ENCODE measurements around the gene PPP1R14D.
"Not testable (repeated sequence)": the region's sequence is repeated elsewhere in the genome, so short reads cannot be mapped to it uniquely, and the experiment has no call there.

Gene PPP1R14D, protein sequence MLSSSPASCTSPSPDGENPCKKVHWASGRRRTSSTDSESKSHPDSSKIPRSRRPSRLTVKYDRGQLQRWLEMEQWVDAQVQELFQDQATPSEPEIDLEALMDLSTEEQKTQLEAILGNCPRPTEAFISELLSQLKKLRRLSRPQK

DNA sequence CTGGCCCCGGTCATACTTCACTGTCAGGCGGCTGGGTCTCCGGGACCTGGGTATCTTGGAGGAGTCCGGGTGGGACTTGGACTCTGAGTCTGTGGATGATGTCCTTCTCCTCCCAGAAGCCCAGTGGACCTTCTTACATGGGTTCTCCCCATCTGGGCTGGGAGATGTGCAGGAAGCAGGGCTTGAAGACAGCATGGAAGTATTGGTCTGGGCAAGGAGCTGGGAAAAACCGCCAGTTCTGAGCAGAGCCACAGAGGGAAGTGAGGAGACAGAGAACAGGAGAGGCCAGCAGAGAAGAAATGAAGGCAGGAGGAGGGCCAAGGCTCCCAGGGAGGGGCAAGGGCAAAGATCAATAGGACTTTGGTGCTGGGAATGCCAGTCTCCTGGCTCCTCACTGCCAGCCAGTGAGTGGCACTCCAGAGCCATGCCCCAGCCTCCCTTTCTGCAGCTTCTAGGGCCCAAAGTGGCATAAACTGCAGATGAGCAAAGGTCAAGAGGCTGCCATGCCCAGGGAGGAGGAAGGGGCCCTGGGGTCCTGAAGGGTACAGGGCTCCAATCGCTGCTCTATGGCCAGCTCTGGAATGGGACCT lies at the start of gene PPP1R14D:
TSS of gene PPP1R14D (minus strand) at position 262 of the 590 bp plus-strand sequence. CDS start at position 195, 67 bp downstream.
- DNase-seq = no peak

DNA sequence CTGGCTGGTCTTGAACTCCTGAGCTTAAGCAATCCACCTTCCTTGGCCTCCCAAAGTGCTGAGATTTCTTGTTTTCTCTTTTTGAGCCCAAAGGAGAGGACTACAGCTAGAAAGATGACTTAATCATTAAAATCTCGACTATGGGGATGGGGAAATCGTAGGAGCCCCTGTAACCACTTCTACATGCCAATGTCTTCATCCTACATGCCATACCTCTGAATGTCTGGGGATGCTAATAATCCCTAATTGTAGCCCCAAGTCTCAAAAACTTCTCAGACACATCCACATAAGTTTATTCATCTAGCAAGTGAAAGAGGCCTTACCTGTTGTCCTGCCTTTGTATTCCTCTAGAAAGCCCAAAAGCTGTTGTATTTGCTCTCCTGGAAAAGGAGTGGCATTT lies 49.2 kb upstream of the PPP1R14D start:
- no peak for DNase-seq

DNA sequence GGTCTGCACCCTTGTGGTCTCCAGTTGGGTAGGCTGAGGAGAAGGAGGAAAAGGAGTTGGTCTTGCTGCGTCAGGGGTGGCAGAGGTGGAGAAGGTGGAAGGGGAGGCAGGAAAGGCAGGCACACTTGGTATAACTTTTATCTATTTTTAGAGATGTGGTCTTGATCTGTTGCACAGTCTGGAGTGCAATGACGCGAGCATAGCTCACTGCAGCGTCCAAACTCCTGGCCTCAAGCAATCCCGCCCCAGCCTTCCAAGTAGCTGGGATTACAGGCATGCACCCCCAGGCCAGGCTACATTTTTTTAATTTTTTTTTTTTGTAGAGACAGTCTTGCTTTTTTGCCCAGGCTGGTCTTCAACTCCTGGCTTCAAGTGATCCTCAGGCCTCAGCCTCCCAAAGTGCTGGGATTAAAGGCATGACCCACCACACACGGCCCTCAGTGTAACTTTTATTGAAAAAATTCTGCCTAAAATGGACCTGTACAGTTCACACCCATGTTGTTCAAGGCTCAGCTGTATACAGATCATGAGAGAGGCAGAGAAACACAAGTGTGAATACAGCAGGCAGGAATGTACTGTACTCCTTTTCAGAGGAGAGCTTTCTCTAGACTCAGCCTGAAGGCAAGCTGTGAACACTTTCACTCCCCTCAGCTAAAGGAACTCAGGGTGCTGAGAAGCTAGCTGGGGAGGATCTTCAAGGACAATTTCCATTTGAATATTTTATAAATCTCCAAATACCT lies 47.7 kb upstream of the PPP1R14D start:
- DNase-seq = no peak

DNA sequence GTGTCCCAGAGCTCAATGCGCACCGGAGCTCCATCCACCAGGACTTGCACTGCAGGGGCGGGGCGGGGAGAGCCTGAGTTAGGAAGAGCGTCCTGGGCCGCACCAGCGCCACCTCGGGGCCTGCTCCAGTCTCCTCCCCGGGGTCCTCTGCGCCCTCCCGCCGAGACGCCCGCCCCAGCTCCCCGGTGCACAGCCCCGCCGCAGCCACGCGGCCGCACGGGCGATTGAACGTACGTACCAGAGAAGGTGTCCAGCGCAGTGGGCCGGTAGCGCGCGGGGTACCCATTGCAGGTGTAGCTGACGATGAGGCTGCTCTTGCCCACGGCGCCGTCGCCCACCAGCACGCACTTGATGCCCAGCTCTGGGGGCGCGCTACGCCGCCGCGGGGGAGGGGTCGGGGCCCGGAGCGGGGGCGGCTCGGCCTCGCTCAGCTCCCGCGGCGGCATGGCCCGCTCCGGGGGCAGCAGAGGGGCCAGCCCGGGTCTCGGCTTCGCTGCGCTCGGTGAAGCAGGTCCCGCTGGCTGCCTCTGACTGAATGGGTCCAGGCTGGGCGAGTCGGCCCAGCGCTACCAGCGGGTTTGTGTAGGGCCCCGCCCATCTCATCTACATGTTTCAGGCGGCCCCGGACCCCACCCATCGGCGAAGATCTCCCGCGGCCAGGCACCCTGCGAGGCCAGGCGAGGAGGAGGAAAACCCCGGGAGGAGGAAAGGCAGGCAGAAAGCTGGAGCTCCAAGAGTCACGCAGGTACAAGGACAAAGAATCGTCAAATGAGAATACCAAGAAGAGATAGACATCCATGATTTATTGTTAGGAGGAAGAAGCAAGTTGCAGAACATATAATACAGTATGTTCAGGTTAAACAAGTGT lies 45.4 kb upstream of the PPP1R14D start, which contains the start of gene RHOV:
TSS of gene RHOV (minus strand) at position 541 of the 868 bp plus-strand sequence. CDS start at position 446, 95 bp downstream.
- DNase-seq = peak; percentile 85

DNA sequence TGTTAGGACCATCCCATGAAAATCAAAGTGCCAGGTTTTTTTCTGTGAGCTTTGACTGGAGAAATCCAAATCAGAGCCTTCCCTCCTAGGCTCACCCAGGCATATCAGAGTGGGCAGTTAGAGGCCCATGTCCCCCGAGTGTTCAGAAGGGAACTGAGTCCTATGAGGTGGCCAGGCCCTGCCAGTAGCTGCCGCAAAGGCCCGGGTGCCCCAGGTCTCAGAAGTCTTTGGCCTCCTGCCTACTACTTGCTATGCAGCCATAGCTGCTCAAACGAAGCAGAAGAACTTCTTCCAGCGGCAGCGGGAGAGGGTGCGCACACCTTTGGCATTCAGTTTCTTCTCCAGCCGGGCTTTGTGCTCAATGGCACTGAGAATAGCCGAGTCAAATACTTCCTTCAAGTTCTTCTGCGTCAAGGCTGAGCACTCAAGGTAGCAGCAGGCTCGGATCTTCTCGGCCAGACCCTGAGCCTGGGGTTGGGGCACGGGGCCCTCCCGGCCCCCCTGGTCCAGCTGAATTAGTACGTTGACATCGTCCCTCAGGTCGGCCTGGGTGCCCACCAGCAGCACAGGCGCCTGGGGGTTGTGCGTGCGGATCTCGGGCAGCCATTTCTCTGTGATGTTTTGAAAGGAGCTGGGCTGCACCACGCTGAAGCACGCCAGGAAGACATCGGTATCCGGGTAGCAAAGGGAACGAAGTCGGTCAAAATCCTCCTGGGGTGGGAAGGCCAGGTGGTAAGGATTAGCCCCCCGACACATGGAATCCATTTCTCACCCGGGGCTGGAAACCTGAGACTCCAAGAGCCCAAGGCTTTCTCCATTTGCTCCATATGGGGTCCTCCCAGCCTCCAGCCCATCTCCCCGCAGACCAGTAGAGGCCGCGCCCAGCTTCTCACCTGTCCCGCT lies 44.5 kb upstream of the PPP1R14D start:
- DNase-seq = no peak

GRCh38 chr15:40871749-40872617 lies 43.5 kb upstream of the PPP1R14D start:
- DNase-seq = no peak

DNA sequence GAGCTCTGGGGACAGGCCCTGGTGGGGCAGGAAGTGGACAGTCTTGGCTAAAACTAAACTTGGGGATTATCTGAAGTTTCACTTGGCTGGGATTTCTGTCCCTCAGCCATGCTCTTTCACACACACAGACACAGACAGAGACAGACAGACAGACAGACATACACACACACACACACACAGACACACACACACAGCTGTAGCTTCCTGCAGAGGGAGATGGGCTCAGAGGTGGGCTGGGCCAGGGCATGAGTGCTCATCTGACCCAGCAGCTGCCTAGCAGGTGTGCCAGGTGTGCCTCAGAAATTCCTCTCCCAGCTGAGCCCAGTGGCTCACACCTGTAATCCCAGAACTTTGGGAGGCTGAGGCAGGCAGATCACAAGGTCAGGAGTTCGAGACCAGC lies 42.2 kb upstream of the PPP1R14D start:
- no peak for DNase-seq

DNA sequence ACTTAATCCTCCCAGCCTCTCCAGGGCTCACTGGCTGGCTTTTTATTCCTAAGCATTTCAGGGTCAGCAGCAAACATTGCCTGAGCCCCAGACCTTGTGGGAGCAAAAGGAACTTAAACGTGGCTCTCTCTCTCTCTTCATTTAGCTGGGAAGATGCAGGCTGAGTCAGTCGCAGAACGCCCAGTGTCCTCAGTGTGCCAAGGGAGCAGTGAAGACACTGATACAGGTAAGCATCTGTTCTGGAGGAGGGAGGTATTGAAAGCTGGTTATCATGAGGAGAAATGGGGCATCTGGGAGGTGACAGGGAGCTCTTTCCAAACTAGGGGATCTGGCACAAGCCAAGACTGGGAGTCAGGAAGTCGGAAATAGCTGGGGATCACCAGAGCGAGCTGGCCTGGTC lies 41.2 kb upstream of the PPP1R14D start:
- DNase-seq = no peak

- no peak for DNase-seq
These were observed 38.7 kb upstream of the PPP1R14D start for GRCh38 chr15:40867199-40867598.

DNA sequence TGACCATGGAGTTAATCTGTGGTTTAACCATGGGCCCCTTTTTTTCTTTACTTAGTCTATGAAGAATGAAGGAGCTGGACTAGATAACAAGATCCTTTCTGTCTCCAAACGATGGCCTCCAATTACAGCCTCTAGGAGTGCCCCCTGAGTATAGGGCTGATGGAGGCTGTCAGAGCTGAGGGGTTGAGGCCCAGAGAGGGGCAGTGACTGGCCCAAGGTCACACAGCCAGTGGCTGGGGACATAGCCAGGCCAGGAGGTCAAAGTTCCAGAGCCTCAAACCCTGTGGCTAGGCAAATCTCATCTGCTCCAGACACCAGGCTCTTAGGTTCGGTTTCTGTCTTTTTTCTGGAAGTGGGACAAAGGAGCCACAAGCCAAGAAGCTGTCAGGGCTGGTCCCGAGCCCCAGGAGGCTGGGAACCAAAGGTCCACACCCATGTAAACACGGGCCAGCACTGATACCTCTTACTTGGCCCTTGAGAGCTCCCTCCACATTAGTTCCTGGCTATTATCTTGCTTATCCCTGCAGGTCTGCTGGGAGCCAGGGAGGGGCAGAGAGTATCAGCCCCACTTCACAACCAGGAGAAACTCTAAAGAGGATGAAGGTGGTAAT lies 35.3 kb upstream of the PPP1R14D start:
- DNase-seq = no peak

DNA sequence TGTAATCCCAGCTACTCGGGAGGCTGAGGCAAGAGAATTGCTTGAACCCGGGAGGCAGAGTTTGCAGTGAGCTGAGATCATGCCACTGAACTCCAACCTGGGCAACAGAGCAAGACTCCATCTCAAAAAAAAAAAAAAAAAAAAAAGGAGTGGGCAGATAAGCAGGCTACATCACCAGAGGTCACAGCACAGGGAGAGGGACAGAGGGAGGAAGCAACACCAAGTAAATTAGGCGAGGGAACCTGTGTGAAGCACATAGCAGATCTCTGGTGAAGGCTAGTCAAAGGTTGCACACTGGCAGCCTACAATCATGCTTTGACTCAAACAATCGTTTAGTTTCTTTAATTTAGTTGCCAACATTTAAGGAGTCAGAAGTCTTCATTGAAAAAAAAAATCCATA lies 32.6 kb upstream of the PPP1R14D start:
- not testable (repeated sequence) for DNase-seq

DNA sequence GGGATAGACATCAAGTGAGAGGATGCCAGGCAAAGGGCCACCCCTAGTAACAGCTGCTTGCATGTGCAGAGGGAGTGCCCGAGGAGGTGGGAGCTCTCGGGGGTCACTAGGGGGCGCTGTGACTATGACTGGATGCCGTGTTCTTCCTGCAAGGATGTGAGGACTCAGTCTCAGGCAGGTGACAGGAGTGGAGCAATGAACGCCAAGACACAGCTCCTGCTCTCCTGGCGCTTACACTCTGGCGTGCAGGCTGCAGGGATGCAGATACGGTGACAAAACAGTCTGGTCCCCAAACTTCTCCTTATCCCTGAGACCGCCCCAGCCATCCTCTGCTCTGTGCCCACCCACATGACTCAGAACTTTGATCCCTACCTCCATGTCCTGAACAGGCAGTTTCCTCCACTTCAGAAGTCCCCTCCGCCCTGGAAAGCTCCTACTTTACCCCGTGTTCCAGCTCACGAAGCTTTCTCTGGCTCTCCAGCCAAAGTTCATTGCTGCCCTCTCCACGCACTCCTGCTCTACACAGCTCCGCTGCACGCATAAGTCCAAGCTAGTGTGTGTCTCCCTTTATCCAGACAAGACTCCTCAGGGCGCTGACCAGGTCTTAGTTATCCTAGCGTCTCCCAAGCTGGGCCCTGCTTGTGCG lies 30.8 kb upstream of the PPP1R14D start:
- DNase-seq = peak; percentile 68

GRCh38 chr15:40858706-40859105 lies 30.2 kb upstream of the PPP1R14D start:
- no peak for DNase-seq

DNA sequence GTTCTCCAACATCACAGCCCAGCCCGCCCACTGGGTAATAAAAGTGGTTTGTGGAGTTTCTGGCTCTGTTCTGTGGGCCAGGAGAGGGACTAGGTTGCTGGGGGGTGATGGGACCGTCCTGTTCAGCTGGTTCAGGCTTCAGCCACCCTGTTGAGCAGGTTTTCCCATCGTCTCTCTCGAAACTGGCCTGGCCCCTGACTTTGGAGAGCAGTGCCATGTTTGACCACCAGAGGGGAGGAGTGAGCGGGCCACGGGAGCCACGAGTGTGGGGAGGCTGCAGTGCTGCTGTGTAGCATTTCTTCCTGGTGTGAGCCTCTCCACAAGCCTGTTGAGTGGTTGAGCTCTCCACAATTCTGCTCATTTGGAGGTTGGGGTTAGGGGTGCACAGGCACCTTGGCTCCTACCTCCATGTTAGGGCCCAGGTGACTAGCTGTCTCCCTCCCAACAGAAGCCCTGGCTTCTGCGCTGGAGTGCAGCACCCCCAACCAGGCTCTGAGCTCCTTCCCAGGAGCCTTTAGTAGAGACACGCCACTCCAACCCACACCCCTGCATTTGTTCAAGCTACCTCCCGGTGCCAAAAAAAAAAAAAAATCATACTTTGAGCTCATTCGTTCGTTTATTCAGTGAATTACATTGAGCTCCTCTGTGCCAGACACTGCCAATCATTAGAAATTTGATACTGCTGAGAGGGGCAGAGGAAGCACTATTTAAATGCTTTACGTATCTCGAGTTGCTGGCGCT lies 29.3 kb upstream of the PPP1R14D start:
- DNase-seq = peak; percentile 20

- no peak for DNase-seq
These were observed 28.2 kb upstream of the PPP1R14D start for GRCh38 chr15:40856746-40857145.

GRCh38 chr15:40855706-40856234 lies 27.3 kb upstream of the PPP1R14D start:
- DNase-seq = no peak

DNA sequence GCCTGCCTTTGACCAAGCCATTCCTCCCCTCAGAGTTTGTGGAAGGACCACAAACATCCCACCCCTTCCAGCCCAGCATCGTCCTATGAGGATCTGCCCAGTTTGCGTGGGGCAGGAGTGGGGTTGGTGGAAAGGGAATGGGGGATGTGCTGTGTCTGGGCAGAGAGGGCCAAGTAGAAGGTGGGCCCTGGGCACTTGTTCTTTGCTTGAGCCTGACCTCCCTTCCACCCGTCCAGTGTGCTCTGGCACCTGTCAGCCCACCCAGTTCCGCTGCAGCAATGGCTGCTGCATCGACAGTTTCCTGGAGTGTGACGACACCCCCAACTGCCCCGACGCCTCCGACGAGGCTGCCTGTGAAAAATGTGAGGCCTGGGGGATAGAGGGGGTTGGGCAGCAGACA lies 25.7 kb upstream of the PPP1R14D start:
- no peak for DNase-seq

GRCh38 chr15:40853241-40853890 lies 24.9 kb upstream of the PPP1R14D start:
- DNase-seq = no peak

- peak; percentile 11 for DNase-seq
These were observed 24.0 kb upstream of the PPP1R14D start for GRCh38 chr15:40852529-40852928.

All from NCI-H146 (cell line).